ENCODE data around the gene TTC19.

TTC19 gene

GRCh38 chr17:15999141-15999973, at the start of gene TTC19, which contains the start of gene ZSWIM7:
TTC19 (plus strand) TSS chr17:15999824; CDS start chr17:15999849, 25 bp downstream.
ZSWIM7 (minus strand) TSS chr17:15999704; CDS start chr17:15999594, 110 bp downstream.
- Histone ChIP-seq H3K36me3 (ENCODE audit: control insufficient read depth in 2 of 2, insufficient read depth in 1 of 2, low read length in 2 of 2) (peaks cover 38 to 50% of the 10 kb centered on the region in 2 experiments), H3K9me3 (ENCODE audit: control insufficient read depth, insufficient read depth, low read depth, low read length) (no peaks in the 10 kb centered on the region), H3K4me1 (ENCODE audit: control insufficient read depth, insufficient read depth, low read length) (no peaks in the 10 kb centered on the region), H3K27ac (ENCODE audit: extremely low read depth, low read depth, low read length) (peak within 1 kb of the TSS; percentile 97), H3K4me3 (ENCODE audit: low read depth, low read length) (peak within 1 kb of the TSS; percentile 89)
- ChIA-PET CTCF (interaction anchor here (0.7 to 4.2 kb wide), 11 partner anchors 8 to 701 kb away, joined by 3 to 36 read pairs (median 4); partner anchors contain the start of gene ADORA2B), POLR2A (interaction anchor here (0.9 to 2.8 kb wide), 18 partner anchors 10 to 381 kb away, joined by 3 to 33 read pairs (median 4); partner anchors contain the start of genes ADORA2B, NCOR1, PIGL and UBB)
- TF ChIP-seq EGR2 (tag by site-specific recombination; IDR thresholded peaks at IDR 0.05; ENCODE audit: low read depth) (peak; percentile 57; the same call in 1 of the 2 replicates), ZFP3 (tag by site-specific recombination; IDR thresholded peaks at IDR 0.05; ENCODE audit: low read depth) (peak; percentile 82), ZNF174 (tag by site-specific recombination; IDR thresholded peaks at IDR 0.05) (no peak), ZNF544 (tag by site-specific recombination; IDR thresholded peaks at IDR 0.05) (no peak), ZNF548 (tag by site-specific recombination; IDR thresholded peaks at IDR 0.05) (no peak), SCRT1 (tag by site-specific recombination; IDR thresholded peaks at IDR 0.05; ENCODE audit: borderline replicate concordance) (peak; percentile 99), ZNF16 (tag by site-specific recombination; IDR thresholded peaks at IDR 0.05; ENCODE audit: low read depth) (no peak), ZNF248 (tag by site-specific recombination; IDR thresholded peaks at IDR 0.05) (no peak), SCRT2 (tag by site-specific recombination; IDR thresholded peaks at IDR 0.05) (peak; percentile 100), BCL11A (tag by site-specific recombination; IDR thresholded peaks at IDR 0.05; ENCODE audit: low read depth) (peak; percentile 90), ZNF660 (tag by site-specific recombination; IDR thresholded peaks at IDR 0.05) (no peak), ZNF155 (tag by site-specific recombination; IDR thresholded peaks at IDR 0.05) (no peak), ZNF394 (tag by site-specific recombination; IDR thresholded peaks at IDR 0.05; ENCODE audit: borderline replicate concordance) (peak; percentile 81; the same call in 1 of the 2 replicates), ZNF266 (tag by site-specific recombination; IDR thresholded peaks at IDR 0.05; ENCODE audit: low read depth) (no peak), ZSCAN5A (tag by site-specific recombination; IDR thresholded peaks at IDR 0.05) (peak; percentile 91), SP3 (tag by site-specific recombination; IDR thresholded peaks at IDR 0.05) (peak; percentile 71), ZNF623 (tag by site-specific recombination; IDR thresholded peaks at IDR 0.05) (no peak), REST (tag by site-specific recombination; IDR thresholded peaks at IDR 0.05) (no peak), OVOL3 (tag by site-specific recombination; IDR thresholded peaks at IDR 0.05) (no peak), MZF1 (tag by site-specific recombination; IDR thresholded peaks at IDR 0.05; ENCODE audit: borderline replicate concordance) (no peak), ZNF677 (tag by site-specific recombination; IDR thresholded peaks at IDR 0.05) (peak; percentile 63; the same call in 1 of the 2 replicates), ZNF350 (tag by site-specific recombination; IDR thresholded peaks at IDR 0.05) (no peak), PRDM10 (tag by site-specific recombination; IDR thresholded peaks at IDR 0.05) (peak; percentile 83), ZNF449 (tag by site-specific recombination; IDR thresholded peaks at IDR 0.05) (no peak), ZNF48 (tag by site-specific recombination; IDR thresholded peaks at IDR 0.05) (no peak), ZNF629 (tag by site-specific recombination; IDR thresholded peaks at IDR 0.05) (peak; percentile 100)
